OCI-LY7 (cell line): ENCODE measurements around the gene CHMP1B. TPM values are rescaled to one million over a fixed set of nuclear protein-coding genes. Genes with fewer than 3 reads are reported as not detected.

Source experiments
- BruUV-seq: library from RNA; stranded (reverse); fragments of 400-500 nt; replicated peaks from 2 replicates; lab custom pipeline; 2021; lab: Mats Ljungman, UMichigan
- CTCF ChIA-PET: fragments of 300-600 bp; sonication (Branson Sonifier 250); formaldehyde crosslinking; loops from one replicate; lab custom pipeline; 2022; ENCODE audit warnings: antibody characterized with exemption; ENCODE audit not compliant: unreplicated experiment; lab: Charles Lee
- POLR2A ChIA-PET: fragments of 300-600 bp; sonication (Branson Sonifier 250); formaldehyde crosslinking; loops from one replicate; lab custom pipeline; 2022; ENCODE audit warnings: antibody characterized with exemption; lab: Charles Lee
- DNase-seq: peaks from one replicate; pipeline ENCODE4 v3.0.0-alpha.2; 2015; ENCODE audit warnings: low spot score
- H2AFZ ChIP-seq: fragments of 200-600 bp; sonication (generic), shearing (Covaris generic); 2 replicates; pipeline ENCODE4 v1.6.1; 2014; ENCODE audit warnings: mild to moderate bottlenecking, antibody characterized with exemption, low read length, moderate library complexity
- H3K27ac ChIP-seq: fragments of 200-600 bp; sonication (generic); 2 replicates; pipeline ENCODE4 v1.5.1; 2014; ENCODE audit warnings: mixed run types, low read depth, mild to moderate bottlenecking, moderate library complexity, low read length, inconsistent platforms; ENCODE audit not compliant: poor library complexity, severe bottlenecking
- H3K36me3 ChIP-seq: fragments of 200-600 bp; sonication (generic); 2 replicates; pipeline ENCODE4 v1.6.1; 2014; ENCODE audit warnings: mild to moderate bottlenecking, antibody characterized with exemption, low read length, moderate library complexity, mixed read lengths; ENCODE audit not compliant: insufficient read depth
- H3K4me1 ChIP-seq: fragments of 200-600 bp; sonication (generic); 2 replicates; pipeline ENCODE4 v1.5.1; 2014; ENCODE audit warnings: mild to moderate bottlenecking, low read length; ENCODE audit not compliant: insufficient read depth, poor library complexity, severe bottlenecking
- H3K4me2 ChIP-seq: fragments of 200-600 bp; sonication (generic); 2 replicates; pipeline ENCODE4 v1.6.1; 2014; ENCODE audit warnings: mild to moderate bottlenecking, low read length
- H3K4me3 ChIP-seq: fragments of 200-600 bp; sonication (generic); 2 replicates; pipeline ENCODE4 v1.5.1; 2014; ENCODE audit warnings: mild to moderate bottlenecking, low read depth, low read length; ENCODE audit not compliant: poor library complexity, severe bottlenecking
- H3K79me2 ChIP-seq: fragments of 200-600 bp; sonication (generic); 2 replicates; pipeline ENCODE4 v1.6.1; 2016; ENCODE audit warnings: low read depth, mild to moderate bottlenecking, low read length, moderate library complexity, mixed read lengths; ENCODE audit not compliant: insufficient read depth
- H3K9me2 ChIP-seq: fragments of 200-600 bp; sonication (generic); 2 replicates; pipeline ENCODE4 v1.6.1; 2016; ENCODE audit warnings: mild to moderate bottlenecking, low read length, mixed read lengths; ENCODE audit not compliant: insufficient read depth
- H3K9me3 ChIP-seq: fragments of 200-600 bp; sonication (generic); 2 replicates; pipeline ENCODE4 v1.6.1; 2014; ENCODE audit warnings: mild to moderate bottlenecking, mixed run types, low read length, mixed read lengths
- H4K20me1 ChIP-seq: fragments of 200-600 bp; sonication (generic); 2 replicates; pipeline ENCODE4 v1.6.1; 2014; ENCODE audit warnings: mild to moderate bottlenecking, antibody characterized with exemption, low read length, moderate library complexity, mixed read lengths; ENCODE audit not compliant: insufficient read depth
- CTCF ChIP-seq: fragments of 200-600 bp; sonication (generic); conservative IDR thresholded peaks from 2 replicates; pipeline ENCODE4 v1.5.1; 2014; ENCODE audit warnings: mild to moderate bottlenecking, antibody characterized with exemption, low read length, moderate library complexity, mixed read lengths
- EZH2phosphoT487 ChIP-seq: fragments of 200-600 bp; sonication (generic); IDR thresholded peaks from 2 replicates; pipeline ENCODE4 v1.6.1; 2018; ENCODE audit warnings: low read depth, borderline replicate concordance, mild to moderate bottlenecking, mixed run types, antibody characterized with exemption, low read length, moderate library complexity, mixed read lengths
- intact Hi-C: fragments of 100-400 bp; cut with micrococcal nuclease; formaldehyde crosslinking; loops from one replicate; pipeline ENCODE4 v1.10.0; 2022; ENCODE audit not compliant: unreplicated experiment
- total RNA-seq, 2 experiments: library from RNA; depleted of rRNA in 1 of 2; stranded (reverse); fragments of >200 nt in 1 of 2; shearing (Covaris generic) in 1 of 2; gene quantifications; 2 replicates each; pipeline ENCODE4 v1.2.3, GENCODE V29; 2014 to 2022

The CHMP1B gene
- total RNA-seq, 2 experiments from 2014 or later, result 24.2 to 29.3 TPM

GRCh38 chr18:11871501-11871900, 20.3 kb downstream of the CHMP1B start:
- Histone ChIP-seq H3K4me1 (peaks cover 17% of the 10 kb centered on the region), H3K4me3 (no peak overlapping the region), H3K79me2 (no peaks in the 10 kb centered on the region), H3K36me3 (no peaks in the 10 kb centered on the region), H3K27ac (no peak overlapping the region), H2AFZ (no peak overlapping the region; the same call in 1 of the 2 replicates), H3K9me2 (no peaks in the 10 kb centered on the region), H3K4me2 (no peak overlapping the region), H4K20me1 (no peaks in the 10 kb centered on the region), H3K9me3 (no peaks in the 10 kb centered on the region)
- intact Hi-C loops, result no loop called here
- ChIA-PET POLR2A (interaction anchor here (0.6 kb wide), 1 partner anchor 11 kb away, joined by 3 read pairs; no protein-coding TSS in a partner anchor), CTCF (no interaction called here)
- DNase-seq, result no peak
- no TSS peak for BruUV-seq
- TF ChIP-seq EZH2phosphoT487 (no peak), CTCF (no peak)

GRCh38 chr18:11872479-11873136, 21.4 kb downstream of the CHMP1B start:
- no peaks in the 10 kb centered on the region for H3K9me3 ChIP-seq
- H3K27ac ChIP-seq, result no peak overlapping the region
- H3K4me3 ChIP-seq, result no peak overlapping the region
- H3K79me2 ChIP-seq, result no peaks in the 10 kb centered on the region
- H4K20me1 ChIP-seq, result no peaks in the 10 kb centered on the region
- ChIA-PET POLR2A (no interaction called here), CTCF (no interaction called here)
- no peaks in the 10 kb centered on the region for H3K36me3 ChIP-seq
- no peak overlapping the region for H2AFZ ChIP-seq
- intact Hi-C loops, result loop anchor here (2.0 kb wide), 1 partner anchor 140 kb away; no protein-coding TSS in a partner anchor
- no peaks in the 10 kb centered on the region for H3K9me2 ChIP-seq
- peak; percentile 64 for DNase-seq
- no peak overlapping the region for H3K4me2 ChIP-seq
- H3K4me1 ChIP-seq, result peaks cover 17% of the 10 kb centered on the region
- BruUV-seq, result no TSS peak
- TF ChIP-seq CTCF, result peak; percentile 74
- TF ChIP-seq EZH2phosphoT487, result no peak

- H3K9me2 ChIP-seq, result no peaks in the 10 kb centered on the region
- intact Hi-C loops, result loop anchor here (2.0 kb wide), 1 partner anchor 141 kb away; no protein-coding TSS in a partner anchor
- no peaks in the 10 kb centered on the region for H4K20me1 ChIP-seq
- TF ChIP-seq CTCF (no peak), EZH2phosphoT487 (no peak)
- DNase-seq, result no peak
- ChIA-PET POLR2A (interaction anchor here (0.6 kb wide), 1 partner anchor 138 kb away, joined by 4 read pairs; no protein-coding TSS in a partner anchor), CTCF (no interaction called here)
- BruUV-seq, result no TSS peak
- no peak overlapping the region for H3K4me3 ChIP-seq
- no peak overlapping the region for H2AFZ ChIP-seq
- no peak overlapping the region for H3K27ac ChIP-seq
- no peaks in the 10 kb centered on the region for H3K36me3 ChIP-seq
- H3K9me3 ChIP-seq, result no peaks in the 10 kb centered on the region
- no peaks in the 10 kb centered on the region for H3K79me2 ChIP-seq
- no peak overlapping the region for H3K4me2 ChIP-seq
- peaks cover 6% of the 10 kb centered on the region for H3K4me1 ChIP-seq
Measured at GRCh38 chr18:11873670-11874340, 22.6 kb downstream of the CHMP1B start.
